SK-N-SH (cell line): ENCODE measurements around the gene OSBPL9. TPM values are rescaled to one million over a fixed set of nuclear protein-coding genes. Genes with fewer than 3 reads are reported as not detected.

Experiments used
- CTCF ChIA-PET: fragments of 300-600, 350-600 bp; formaldehyde crosslinking; extraction: SDS; loops from one replicate; lab custom pipeline; 2021; lab: Yijun Ruan, JAX
- POLR2A ChIA-PET: fragments of 350-600 bp; sonication (Branson Sonifier 250); formaldehyde crosslinking; extraction: SDS; loops from one replicate; lab custom pipeline; 2020; ENCODE audit warnings: antibody characterized with exemption, inconsistent platforms; lab: Yijun Ruan, JAX
- DNase-seq: peaks from one replicate; pipeline ENCODE4 v3.0.0; 2012
- H2AFZ ChIP-seq: fragments of 200-600 bp; sonication (generic); 2 replicates; pipeline ENCODE4 v1.8.1; 2016; ENCODE audit warnings: antibody characterized with exemption, mild to moderate bottlenecking, low read depth
- H3F3A ChIP-seq: fragments of 200-600 bp; sonication (generic); replicated peaks from 2 replicates; pipeline ENCODE3; 2016; ENCODE audit warnings: antibody characterized with exemption, mild to moderate bottlenecking; ENCODE audit not compliant: insufficient read depth
- H3K27ac ChIP-seq, 2 experiments: fragments of 200-500 bp in 1 of 2; fragments of 200-600 bp in 1 of 2; sonication (Bioruptor generic) in 1 of 2; sonication (generic), shearing (Covaris generic) in 1 of 2; 2 replicates each; pipeline versions ENCODE4 v1.5.1 to v1.6.1; 2014 to 2016; ENCODE audit warnings: low read depth in 2 of 2, inconsistent platforms in 1 of 2, low read length in 1 of 2, mild to moderate bottlenecking in 1 of 2, mixed read lengths in 1 of 2
- H3K27me3 ChIP-seq: fragments of 200-600 bp; sonication (generic), shearing (Covaris generic); 2 replicates; pipeline ENCODE4 v1.6.1; 2016; ENCODE audit warnings: mixed run types; ENCODE audit not compliant: insufficient read depth
- H3K36me3 ChIP-seq, 2 experiments: fragments of 200-500 bp in 1 of 2; fragments of 200-600 bp in 1 of 2; sonication (Bioruptor generic) in 1 of 2; sonication (generic) in 1 of 2; replicated peaks in 1 of 2; 2 replicates each; pipeline versions ENCODE3 to v1.5.1; 2014 to 2016; ENCODE audit warnings: low read length in 1 of 2, mild to moderate bottlenecking in 1 of 2; ENCODE audit not compliant: insufficient read depth in 2 of 2, control insufficient read depth in 1 of 2
- H3K4me1 ChIP-seq, 2 experiments: fragments of 200-500 bp in 1 of 2; fragments of 200-600 bp in 1 of 2; sonication (Bioruptor generic) in 1 of 2; sonication (generic), shearing (Covaris generic) in 1 of 2; 2 replicates each; pipeline versions ENCODE4 v1.5.1 to v1.6.1; 2014 to 2016; ENCODE audit warnings: low read depth in 1 of 2, low read length in 1 of 2, mixed run types in 1 of 2; ENCODE audit not compliant: insufficient read depth in 2 of 2, control insufficient read depth in 1 of 2
- H3K4me2 ChIP-seq: fragments of 200-600 bp; sonication (generic), shearing (Covaris generic); 2 replicates; pipeline ENCODE4 v1.6.1; 2017; ENCODE audit warnings: mixed run types
- H3K4me3 ChIP-seq, 2 experiments: fragments of 200-500 bp in 1 of 2; fragments of 200-600 bp in 1 of 2; sonication (Bioruptor generic) in 1 of 2; sonication (generic), shearing (Covaris generic) in 1 of 2; 2 replicates each; pipeline versions ENCODE4 v1.5.1 to v1.8.1; 2014 to 2016; ENCODE audit warnings: low read depth in 2 of 2, inconsistent platforms in 1 of 2, low read length in 1 of 2, mild to moderate bottlenecking in 1 of 2, mixed read lengths in 1 of 2, moderate library complexity in 1 of 2
- H3K79me2 ChIP-seq: fragments of 200-600 bp; sonication (generic); 2 replicates; pipeline ENCODE4 v1.8.1; 2017; ENCODE audit warnings: mild to moderate bottlenecking; ENCODE audit not compliant: insufficient read depth
- H3K9ac ChIP-seq: fragments of 200-600 bp; sonication (generic); 2 replicates; pipeline ENCODE4 v1.6.1; 2017; ENCODE audit warnings: mixed run types
- H3K9me2 ChIP-seq: fragments of 200-600 bp; sonication (generic); 2 replicates; pipeline ENCODE4 v1.6.1; 2017; ENCODE audit warnings: mixed run types
- H3K9me3 ChIP-seq: fragments of 200-600 bp; sonication (generic); 2 replicates; pipeline ENCODE4 v1.6.1; 2017; ENCODE audit warnings: mixed run types, mild to moderate bottlenecking, moderate library complexity
- H4K20me1 ChIP-seq: fragments of 200-600 bp; sonication (generic); 2 replicates; pipeline ENCODE4 v1.6.1; 2017; ENCODE audit warnings: mild to moderate bottlenecking, mixed run types; ENCODE audit not compliant: insufficient read depth
- ELF1 ChIP-seq: IDR thresholded peaks from 2 replicates; pipeline ENCODE4 v1.4.0; 2012
- EZH2phosphoT487 ChIP-seq: fragments of 200-600 bp; sonication (generic); IDR thresholded peaks from 2 replicates; pipeline ENCODE4 v1.6.1; 2017; ENCODE audit warnings: low read depth, mixed run types, mild to moderate bottlenecking, antibody characterized with exemption, moderate library complexity, borderline replicate concordance
- FOSL2 ChIP-seq: IDR thresholded peaks from 2 replicates; pipeline ENCODE4 v1.4.0; 2012; ENCODE audit warnings: low read depth, mild to moderate bottlenecking, moderate library complexity, borderline replicate concordance
- FOXJ3 ChIP-seq: sonication (generic); formaldehyde crosslinking; IDR thresholded peaks from 2 replicates; pipeline ENCODE4 v1.5.1; 2020; ENCODE audit warnings: mild to moderate bottlenecking, missing genetic modification reagents
- FOXM1 ChIP-seq: IDR thresholded peaks from 2 replicates; pipeline ENCODE4 v1.4.0; 2012; ENCODE audit warnings: low read depth, mild to moderate bottlenecking
- GABPA ChIP-seq: IDR thresholded peaks from 2 replicates; pipeline ENCODE4 v1.4.0; 2012; ENCODE audit warnings: low read depth, mild to moderate bottlenecking
- IRF3 ChIP-seq: fragments of 150-350 bp; IDR thresholded peaks from 2 replicates; pipeline ENCODE4 v1.6.1; 2016; ENCODE audit warnings: mild to moderate bottlenecking, low read depth, low read length
- JUND ChIP-seq: IDR thresholded peaks from 2 replicates; pipeline ENCODE4 v1.4.0; 2012
- MEF2A ChIP-seq: IDR thresholded peaks from 2 replicates; pipeline ENCODE4 v1.4.0; 2012; ENCODE audit warnings: low read depth, borderline replicate concordance
- MXI1 ChIP-seq: IDR thresholded peaks from 2 replicates; pipeline ENCODE4 v1.6.1; 2012; ENCODE audit warnings: mild to moderate bottlenecking, low read depth, low read length, improper control_type of control experiment
- NFIC ChIP-seq: IDR thresholded peaks from 2 replicates; pipeline ENCODE4 v1.4.0; 2012; ENCODE audit warnings: borderline replicate concordance
- RAD21 ChIP-seq: IDR thresholded peaks from 2 replicates; pipeline ENCODE4 v1.6.1; 2012; ENCODE audit warnings: mild to moderate bottlenecking, low read length
- RCOR1 ChIP-seq: fragments of 150-350 bp; IDR thresholded peaks from 2 replicates; pipeline ENCODE4 v1.6.1; 2017; ENCODE audit warnings: antibody characterized with exemption, low read length
- REST ChIP-seq: IDR thresholded peaks from 2 replicates; pipeline ENCODE4 v1.6.1; 2012; ENCODE audit warnings: mild to moderate bottlenecking, low read depth, low read length, moderate library complexity
- SMC3 ChIP-seq: IDR thresholded peaks from 2 replicates; pipeline ENCODE4 v1.6.1; 2012; ENCODE audit warnings: low read depth, low read length, improper control_type of control experiment
- TEAD4 ChIP-seq: IDR thresholded peaks from 2 replicates; pipeline ENCODE4 v1.4.0; 2012; ENCODE audit warnings: mild to moderate bottlenecking, borderline replicate concordance; ENCODE audit not compliant: insufficient read depth
- WGBS: methylation state at CpG from one replicate; pipeline ENCODE4 v1.1.6; 2017; ENCODE audit warnings: low lambda C conversion rate; 5-methylcytosine and 5-hydroxymethylcytosine counted together
- polyA plus RNA-seq, 3 experiments: library from polyadenylated mRNA; depleted of rRNA; stranded (reverse); fragments of >200 nt; gene quantifications; 2 replicates each; pipeline ENCODE4 v1.2.3, GENCODE V29; 2012
- TF ChIP-seq, protein P1 (sequence below): fragments of 200-600 bp; sonication (generic); IDR thresholded peaks from 2 replicates; pipeline ENCODE4 v1.6.1; 2017; ENCODE audit warnings: antibody characterized with exemption, mild to moderate bottlenecking, moderate library complexity
- TF ChIP-seq, protein P2 (sequence below): IDR thresholded peaks from 2 replicates; pipeline ENCODE4 v1.4.0; 2012; ENCODE audit warnings: low read depth, borderline replicate concordance
- TF ChIP-seq, protein P3 (sequence below): IDR thresholded peaks from 2 replicates; pipeline ENCODE4; 2012

Gene OSBPL9
- polyA plus RNA-seq, 1 of the 3 experiments (the other 2 are of a cell fraction): 43.9 TPM

DNA sequence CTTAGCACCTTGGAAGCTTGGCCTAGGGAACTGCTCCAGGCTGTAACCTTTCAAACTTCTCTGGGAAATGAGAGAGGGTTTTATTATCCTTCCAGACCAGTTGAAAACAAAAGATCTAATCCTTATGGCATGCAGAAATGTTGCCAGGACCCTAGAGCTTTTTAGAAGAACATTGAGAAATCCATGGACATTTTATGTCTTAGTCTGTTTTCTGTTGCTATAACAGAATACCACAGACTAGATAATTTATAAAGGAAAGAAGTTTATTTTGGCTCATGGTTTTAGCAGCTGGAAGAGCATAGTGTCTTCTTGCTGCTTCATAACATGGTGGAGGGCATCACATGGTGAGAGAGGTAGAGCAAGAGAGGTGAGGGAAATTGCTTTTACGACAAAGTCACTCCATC is 25.8 kb downstream of the OSBPL9 start (continued):
- no peak for TF ChIP-seq ELF1
- peak; percentile 25; the same call in 1 of the 2 replicates for TF ChIP-seq FOSL2
- no peak for TF ChIP-seq IRF3
- TF ChIP-seq FOXJ3 (CRISPR knock-in tag): no peak
- TF ChIP-seq MXI1: no peak
- no peak for TF ChIP-seq GABPA
- no peak for TF ChIP-seq REST
- TF ChIP-seq, protein P1, sequence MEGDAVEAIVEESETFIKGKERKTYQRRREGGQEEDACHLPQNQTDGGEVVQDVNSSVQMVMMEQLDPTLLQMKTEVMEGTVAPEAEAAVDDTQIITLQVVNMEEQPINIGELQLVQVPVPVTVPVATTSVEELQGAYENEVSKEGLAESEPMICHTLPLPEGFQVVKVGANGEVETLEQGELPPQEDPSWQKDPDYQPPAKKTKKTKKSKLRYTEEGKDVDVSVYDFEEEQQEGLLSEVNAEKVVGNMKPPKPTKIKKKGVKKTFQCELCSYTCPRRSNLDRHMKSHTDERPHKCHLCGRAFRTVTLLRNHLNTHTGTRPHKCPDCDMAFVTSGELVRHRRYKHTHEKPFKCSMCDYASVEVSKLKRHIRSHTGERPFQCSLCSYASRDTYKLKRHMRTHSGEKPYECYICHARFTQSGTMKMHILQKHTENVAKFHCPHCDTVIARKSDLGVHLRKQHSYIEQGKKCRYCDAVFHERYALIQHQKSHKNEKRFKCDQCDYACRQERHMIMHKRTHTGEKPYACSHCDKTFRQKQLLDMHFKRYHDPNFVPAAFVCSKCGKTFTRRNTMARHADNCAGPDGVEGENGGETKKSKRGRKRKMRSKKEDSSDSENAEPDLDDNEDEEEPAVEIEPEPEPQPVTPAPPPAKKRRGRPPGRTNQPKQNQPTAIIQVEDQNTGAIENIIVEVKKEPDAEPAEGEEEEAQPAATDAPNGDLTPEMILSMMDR: no peak
- TF ChIP-seq, protein P2, sequence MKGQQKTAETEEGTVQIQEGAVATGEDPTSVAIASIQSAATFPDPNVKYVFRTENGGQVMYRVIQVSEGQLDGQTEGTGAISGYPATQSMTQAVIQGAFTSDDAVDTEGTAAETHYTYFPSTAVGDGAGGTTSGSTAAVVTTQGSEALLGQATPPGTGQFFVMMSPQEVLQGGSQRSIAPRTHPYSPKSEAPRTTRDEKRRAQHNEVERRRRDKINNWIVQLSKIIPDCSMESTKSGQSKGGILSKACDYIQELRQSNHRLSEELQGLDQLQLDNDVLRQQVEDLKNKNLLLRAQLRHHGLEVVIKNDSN: no peak
- TF ChIP-seq JUND: no peak; the same call in 1 of the 2 replicates

DNA sequence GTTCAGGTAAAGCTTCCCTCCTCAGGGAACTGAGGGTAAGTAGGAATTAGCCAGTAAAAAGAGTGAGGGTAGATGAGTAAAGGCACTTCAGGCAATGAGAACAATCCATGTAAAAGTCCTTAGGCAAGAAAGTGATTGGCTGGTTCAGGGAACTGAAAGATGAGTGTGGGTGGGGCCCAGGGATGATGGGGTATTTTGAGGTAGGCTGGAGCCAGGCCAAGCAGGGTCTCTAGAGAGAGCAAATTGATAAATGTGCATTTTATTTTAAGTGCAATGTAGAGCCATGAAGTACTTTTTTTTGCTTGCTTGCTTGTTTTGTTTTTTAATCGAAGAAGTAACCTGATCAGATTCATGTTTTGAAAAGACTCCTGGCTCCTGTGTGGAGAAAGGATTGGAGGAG is 26.5 kb downstream of the OSBPL9 start:
- peaks cover 41% of the 10 kb centered on the region for H3F3A ChIP-seq
- 85% methylated on average over 1 of the region's 1 CpG for WGBS
- peak overlapping the region; percentile 46; the same call in 1 of the 2 replicates for H3K9ac ChIP-seq
- H3K79me2 ChIP-seq: peaks cover 84% of the 10 kb centered on the region
- no peak for DNase-seq
- H3K27ac ChIP-seq: peak overlapping the region; percentile 17 to 98; a peak in 3 of 4 replicates
- H2AFZ ChIP-seq: no peak overlapping the region
- peaks cover 0 to 4% of the 10 kb centered on the region in 2 experiments for H3K36me3 ChIP-seq
- no peaks in the 10 kb centered on the region for H4K20me1 ChIP-seq
- H3K9me2 ChIP-seq: no peaks in the 10 kb centered on the region
- H3K4me2 ChIP-seq: peak overlapping the region; percentile 47; the same call in 1 of the 2 replicates
- no peak overlapping the region for H3K4me3 ChIP-seq
- peaks cover 13 to 42% of the 10 kb centered on the region in 2 experiments for H3K4me1 ChIP-seq
- no peaks in the 10 kb centered on the region for H3K27me3 ChIP-seq
- ChIA-PET CTCF (interaction anchor here (1.2 to 2.1 kb wide), 2 partner anchors 15 to 125 kb away, joined by 3 to 5 read pairs; no protein-coding TSS in a partner anchor), POLR2A (no interaction called here)
- H3K9me3 ChIP-seq: no peaks in the 10 kb centered on the region
- no peak for TF ChIP-seq TEAD4
- no peak for TF ChIP-seq NFIC
- no peak for TF ChIP-seq FOSL2
- TF ChIP-seq RAD21: no peak
- TF ChIP-seq, protein P3, sequence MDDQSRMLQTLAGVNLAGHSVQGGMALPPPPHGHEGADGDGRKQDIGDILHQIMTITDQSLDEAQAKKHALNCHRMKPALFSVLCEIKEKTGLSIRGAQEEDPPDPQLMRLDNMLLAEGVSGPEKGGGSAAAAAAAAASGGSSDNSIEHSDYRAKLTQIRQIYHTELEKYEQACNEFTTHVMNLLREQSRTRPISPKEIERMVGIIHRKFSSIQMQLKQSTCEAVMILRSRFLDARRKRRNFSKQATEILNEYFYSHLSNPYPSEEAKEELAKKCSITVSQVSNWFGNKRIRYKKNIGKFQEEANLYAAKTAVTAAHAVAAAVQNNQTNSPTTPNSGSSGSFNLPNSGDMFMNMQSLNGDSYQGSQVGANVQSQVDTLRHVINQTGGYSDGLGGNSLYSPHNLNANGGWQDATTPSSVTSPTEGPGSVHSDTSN: no peak
- no peak for TF ChIP-seq FOXM1
- TF ChIP-seq REST: no peak
- no peak for TF ChIP-seq SMC3
- TF ChIP-seq MEF2A: no peak
- no peak for TF ChIP-seq EZH2phosphoT487
- TF ChIP-seq RCOR1: no peak
- TF ChIP-seq GABPA: no peak
